ENCODE measurements around the gene GKN2. TPM values are rescaled to one million over a fixed set of nuclear protein-coding genes. Genes with fewer than 3 reads are reported as not detected.

Gene GKN2
- total RNA-seq, 1 donor from 2014 or later = not detected

GRCh38 chr2:68980956-68981355, 28.3 kb upstream of the GKN2 start:
- TF ChIP-seq CTCF (IDR thresholded peaks at IDR 0.05) = no peak
- H3K4me1 Mint-ChIP-seq (ENCODE audit: unreplicated experiment) = no peaks in the 10 kb centered on the region
- no peak overlapping the region for H3K27ac Mint-ChIP-seq (ENCODE audit: unreplicated experiment)
- H3K9me3 Mint-ChIP-seq (ENCODE audit: unreplicated experiment) = no peaks in the 10 kb centered on the region
- peaks cover 4% of the 10 kb centered on the region for H3K27me3 Mint-ChIP-seq (ENCODE audit: unreplicated experiment)
- H3K4me3 Mint-ChIP-seq (ENCODE audit: unreplicated experiment) = no peak overlapping the region
- no peak for DNase-seq (ENCODE audit: extremely low spot score, unreplicated experiment)
- H3K36me3 Mint-ChIP-seq (ENCODE audit: unreplicated experiment) = no peaks in the 10 kb centered on the region

- Mint-ChIP-seq H3K27ac (ENCODE audit: unreplicated experiment) (no peak overlapping the region), H3K36me3 (ENCODE audit: unreplicated experiment) (no peaks in the 10 kb centered on the region), H3K4me3 (ENCODE audit: unreplicated experiment) (no peak overlapping the region), H3K27me3 (ENCODE audit: unreplicated experiment) (peaks cover 4% of the 10 kb centered on the region), H3K9me3 (ENCODE audit: unreplicated experiment) (no peaks in the 10 kb centered on the region), H3K4me1 (ENCODE audit: unreplicated experiment) (peaks cover 12% of the 10 kb centered on the region)
- no peak for TF ChIP-seq CTCF (IDR thresholded peaks at IDR 0.05)
- no peak for DNase-seq (ENCODE audit: extremely low spot score, unreplicated experiment)
Observed at GRCh38 chr2:68978098-68978497, 25.4 kb upstream of the GKN2 start.

- no peak for TF ChIP-seq CTCF (IDR thresholded peaks at IDR 0.05)
- no peaks in the 10 kb centered on the region for H3K9me3 Mint-ChIP-seq (ENCODE audit: unreplicated experiment)
- no peak for DNase-seq (ENCODE audit: extremely low spot score, unreplicated experiment)
- H3K36me3 Mint-ChIP-seq (ENCODE audit: unreplicated experiment) = no peaks in the 10 kb centered on the region
- H3K4me1 Mint-ChIP-seq (ENCODE audit: unreplicated experiment) = peaks cover 17% of the 10 kb centered on the region
- H3K27me3 Mint-ChIP-seq (ENCODE audit: unreplicated experiment) = peaks cover 4% of the 10 kb centered on the region
- no peak overlapping the region for H3K4me3 Mint-ChIP-seq (ENCODE audit: unreplicated experiment)
- H3K27ac Mint-ChIP-seq (ENCODE audit: unreplicated experiment) = no peak overlapping the region
Observed at GRCh38 chr2:68977453-68977852, 24.8 kb upstream of the GKN2 start.

- Mint-ChIP-seq H3K4me3 (ENCODE audit: unreplicated experiment) (no peak overlapping the region), H3K9me3 (ENCODE audit: unreplicated experiment) (no peaks in the 10 kb centered on the region), H3K36me3 (ENCODE audit: unreplicated experiment) (no peaks in the 10 kb centered on the region), H3K4me1 (ENCODE audit: unreplicated experiment) (peaks cover 33% of the 10 kb centered on the region), H3K27me3 (ENCODE audit: unreplicated experiment) (peaks cover 4% of the 10 kb centered on the region), H3K27ac (ENCODE audit: unreplicated experiment) (no peak overlapping the region)
- DNase-seq (ENCODE audit: extremely low spot score, unreplicated experiment) = no peak
- TF ChIP-seq CTCF (IDR thresholded peaks at IDR 0.05) = no peak
Observed at GRCh38 chr2:68975844-68976243, 23.2 kb upstream of the GKN2 start.

GRCh38 chr2:68974946-68975665, 22.4 kb upstream of the GKN2 start:
- no peaks in the 10 kb centered on the region for H3K9me3 Mint-ChIP-seq (ENCODE audit: unreplicated experiment)
- H3K4me3 Mint-ChIP-seq (ENCODE audit: unreplicated experiment) = no peak overlapping the region
- H3K36me3 Mint-ChIP-seq (ENCODE audit: unreplicated experiment) = no peaks in the 10 kb centered on the region
- no peak for TF ChIP-seq CTCF (IDR thresholded peaks at IDR 0.05)
- peak overlapping the region; percentile 57 for H3K27ac Mint-ChIP-seq (ENCODE audit: unreplicated experiment)
- peaks cover 4% of the 10 kb centered on the region for H3K27me3 Mint-ChIP-seq (ENCODE audit: unreplicated experiment)
- H3K4me1 Mint-ChIP-seq (ENCODE audit: unreplicated experiment) = peaks cover 41% of the 10 kb centered on the region
- DNase-seq (ENCODE audit: extremely low spot score, unreplicated experiment) = no peak

Data from osteocyte (in vitro differentiated cells).